ENCODE results near the gene RAB31.

RAB31 gene

DNA sequence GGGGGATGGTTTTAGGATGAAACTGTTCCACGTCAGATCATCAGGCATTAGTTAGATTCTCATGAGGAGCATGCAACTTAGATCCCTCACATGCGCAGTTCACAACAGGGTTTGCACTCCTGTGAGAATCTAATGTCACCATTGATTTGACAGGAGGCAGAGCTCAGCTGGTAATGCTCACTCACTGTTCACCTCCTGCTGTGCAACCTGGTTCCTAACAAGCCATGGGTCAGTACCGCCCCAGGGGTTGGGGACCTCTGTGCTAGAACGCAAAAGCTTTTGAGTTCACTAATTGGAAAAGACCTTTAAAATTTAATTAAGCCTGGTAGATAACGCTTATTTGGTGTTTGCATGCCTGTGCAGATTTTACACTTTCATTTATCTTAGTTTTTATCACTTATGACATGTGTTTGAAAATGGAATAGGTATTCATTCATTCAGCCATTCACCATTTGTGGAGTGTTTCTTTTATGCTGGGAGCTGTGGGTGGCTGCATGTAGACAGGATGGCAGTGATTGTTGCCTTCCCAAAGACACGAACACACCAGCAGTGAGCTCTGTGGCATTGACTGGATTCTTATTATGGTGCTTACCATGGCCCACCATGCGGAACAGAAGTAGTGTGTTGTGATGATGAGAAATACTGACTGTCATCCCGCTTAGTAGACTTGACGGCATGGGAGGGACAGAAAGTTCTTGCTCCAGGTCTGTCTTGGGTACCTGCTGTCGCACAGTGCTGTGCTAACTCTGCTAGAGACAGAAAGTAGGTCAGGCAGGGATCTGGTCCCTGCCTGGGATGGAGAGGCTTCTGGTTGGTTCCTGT is 6.4 kb downstream of the RAB31 start:
- DNase-seq: no peak

DNA sequence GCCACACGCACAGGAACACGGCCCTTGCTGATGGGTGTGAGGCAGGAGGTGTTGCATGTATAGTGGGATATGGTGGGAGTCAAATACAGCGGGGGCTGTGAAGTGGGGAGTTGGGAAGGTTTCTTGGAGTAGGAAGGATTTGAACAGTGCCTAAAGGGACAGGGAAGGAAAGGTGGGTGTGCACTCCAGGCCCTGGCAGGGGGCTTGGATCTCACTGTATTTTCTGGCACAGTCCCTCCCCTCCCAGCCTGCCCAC is 6.9 kb downstream of the RAB31 start:
- no peak for DNase-seq

DNA sequence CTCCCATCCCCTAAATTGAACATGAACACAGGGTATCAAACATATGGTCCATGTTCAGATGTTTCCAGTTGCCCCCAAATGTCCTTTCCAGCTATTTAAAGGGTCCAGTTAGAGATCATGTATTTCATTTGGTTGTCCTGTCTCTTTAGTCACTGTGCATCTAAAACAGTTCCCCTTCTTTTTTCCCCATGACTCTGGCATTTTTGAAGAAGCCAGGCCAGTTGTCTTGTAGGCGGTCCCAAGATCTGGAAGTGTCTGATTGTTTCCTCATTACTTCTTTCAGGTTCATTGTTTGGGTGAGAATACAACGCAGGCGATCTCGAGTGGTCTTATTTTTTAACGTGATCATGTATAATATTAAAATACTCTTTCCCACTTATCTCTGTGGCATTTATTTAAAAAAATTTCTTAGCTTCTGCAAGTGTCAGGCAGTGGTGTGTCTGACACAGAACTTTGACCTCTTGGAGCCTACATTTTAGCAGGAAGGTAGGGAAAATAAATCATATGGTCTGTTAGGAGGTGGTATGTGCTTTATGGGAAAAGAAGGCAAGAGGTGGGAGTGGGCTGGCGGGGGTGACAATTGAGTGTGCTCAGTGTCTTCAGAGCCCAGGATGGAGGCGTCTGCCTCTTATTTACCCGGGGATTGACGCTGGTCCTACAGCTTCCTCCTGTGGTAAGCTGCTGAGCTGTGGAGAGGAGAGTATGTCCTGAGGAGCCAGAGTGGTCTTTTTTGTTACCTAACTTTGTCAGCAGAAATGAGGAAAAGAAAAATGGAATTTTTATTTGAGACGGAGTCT is 8.1 kb downstream of the RAB31 start:
- no peak for DNase-seq

DNA sequence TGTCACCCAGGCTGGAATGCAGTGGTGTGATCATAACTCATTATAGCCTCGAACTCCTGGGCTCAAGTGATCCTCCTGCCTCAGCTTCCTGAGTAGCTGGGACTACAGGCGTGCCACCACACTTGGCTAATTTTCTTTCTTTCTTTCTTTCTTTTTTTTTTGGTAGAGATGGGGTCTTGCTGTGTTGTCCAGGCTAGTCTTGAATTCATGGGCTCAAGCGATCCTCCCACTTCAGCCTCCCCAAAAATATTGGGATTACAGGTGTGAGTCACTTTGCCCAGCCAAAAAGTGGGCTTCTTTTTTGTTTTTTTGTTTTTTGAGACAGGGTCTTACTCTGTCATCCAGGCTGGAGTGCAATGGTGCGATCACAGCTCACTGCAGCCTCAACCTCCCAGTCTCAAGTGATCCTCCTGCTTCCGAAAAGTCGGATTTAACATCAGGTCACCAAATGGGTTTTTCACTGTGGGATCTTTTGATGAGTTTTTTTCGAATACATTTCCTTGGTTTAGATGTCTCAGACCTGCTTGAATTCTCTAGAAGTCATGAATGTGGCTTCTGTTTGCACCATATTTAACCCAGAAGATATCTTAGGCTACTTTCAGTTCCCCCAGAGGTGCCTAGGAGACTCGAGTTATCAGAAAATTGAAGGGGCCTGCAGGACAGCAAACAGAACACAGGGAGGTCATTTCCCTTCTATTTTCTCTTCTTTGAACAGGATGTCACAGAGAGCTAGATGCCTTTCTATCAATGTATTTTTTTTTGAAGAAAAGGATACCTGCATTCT is 8.9 kb downstream of the RAB31 start:
- DNase-seq: no peak

DNA sequence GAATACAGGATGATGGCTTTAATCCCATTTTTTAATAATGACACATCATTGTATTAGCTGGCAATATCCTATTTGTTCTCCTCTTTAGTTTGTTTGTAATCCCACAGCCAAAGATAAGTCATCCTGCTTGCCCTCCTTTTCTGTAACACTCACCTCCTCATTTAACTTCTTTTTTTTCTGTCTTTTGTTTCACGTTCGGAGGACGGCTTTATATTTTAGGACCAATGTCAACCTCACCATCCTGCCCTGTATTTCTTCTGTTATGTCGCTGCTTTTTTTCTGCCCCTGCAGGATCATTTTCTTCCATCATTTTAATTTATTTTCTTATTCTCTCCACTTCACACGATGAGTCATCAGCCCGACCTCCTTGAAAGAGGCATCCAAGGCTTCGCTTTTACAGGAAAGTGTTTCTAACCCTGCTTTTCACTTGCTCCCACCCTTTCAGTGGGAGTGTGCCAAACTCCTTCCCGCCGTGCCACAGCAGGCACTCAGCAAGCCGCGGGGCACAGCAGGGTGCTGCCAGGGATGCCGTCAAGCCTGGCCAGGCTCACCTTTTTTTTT is 11.4 kb downstream of the RAB31 start:
- no peak for DNase-seq

DNA sequence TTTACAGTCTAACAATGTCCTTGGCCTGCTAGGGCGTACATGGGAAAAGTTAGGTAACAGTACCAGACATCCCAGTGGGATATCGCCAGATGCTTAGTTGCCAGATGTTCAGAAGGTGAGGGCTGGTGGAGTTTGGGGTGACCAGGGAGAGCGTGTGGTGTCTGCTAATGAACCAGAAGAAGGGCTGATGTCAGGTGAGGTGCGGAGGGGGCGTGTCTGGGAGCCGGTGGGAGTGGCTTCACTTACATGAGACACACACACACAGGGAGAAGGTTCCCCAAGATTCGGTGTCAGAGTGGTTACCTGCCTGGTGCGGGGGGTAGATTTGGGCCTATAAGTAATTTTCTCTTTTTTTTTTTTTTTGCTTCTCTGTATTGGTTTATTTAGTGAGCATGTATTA is 12.2 kb downstream of the RAB31 start:
- DNase-seq: no peak

DNA sequence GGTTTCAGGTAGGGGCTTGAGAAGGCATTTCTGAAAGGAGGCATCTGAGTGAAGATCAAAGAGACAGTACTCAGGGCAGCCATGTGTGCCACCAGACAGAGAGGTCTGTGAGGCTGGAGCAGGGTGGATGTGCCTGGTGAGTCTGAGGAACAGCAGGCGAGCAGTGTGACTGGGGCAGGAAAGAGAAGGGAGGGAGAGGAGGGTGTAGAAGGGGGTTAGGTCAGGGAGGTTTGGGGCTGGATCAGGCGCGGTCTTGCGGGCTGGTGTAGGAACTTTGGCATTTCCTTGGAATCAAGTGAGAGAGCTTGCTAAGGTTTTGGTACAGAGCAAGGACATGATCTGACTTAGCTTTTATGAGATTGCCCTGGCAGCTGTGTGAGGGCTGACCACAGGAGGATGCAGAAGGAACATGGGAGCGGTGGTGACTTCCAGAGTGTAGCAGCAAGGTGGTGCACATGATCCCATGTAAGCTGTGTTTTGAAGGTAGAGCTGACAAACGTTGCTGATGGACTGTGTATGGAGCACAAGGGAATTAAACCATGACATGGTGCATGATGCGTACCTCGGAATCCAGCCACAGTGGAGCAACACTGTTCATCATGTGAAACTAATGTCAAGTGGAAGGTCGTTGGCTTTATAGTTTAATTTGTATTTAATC is 13.9 kb downstream of the RAB31 start:
- no peak for DNase-seq

DNA sequence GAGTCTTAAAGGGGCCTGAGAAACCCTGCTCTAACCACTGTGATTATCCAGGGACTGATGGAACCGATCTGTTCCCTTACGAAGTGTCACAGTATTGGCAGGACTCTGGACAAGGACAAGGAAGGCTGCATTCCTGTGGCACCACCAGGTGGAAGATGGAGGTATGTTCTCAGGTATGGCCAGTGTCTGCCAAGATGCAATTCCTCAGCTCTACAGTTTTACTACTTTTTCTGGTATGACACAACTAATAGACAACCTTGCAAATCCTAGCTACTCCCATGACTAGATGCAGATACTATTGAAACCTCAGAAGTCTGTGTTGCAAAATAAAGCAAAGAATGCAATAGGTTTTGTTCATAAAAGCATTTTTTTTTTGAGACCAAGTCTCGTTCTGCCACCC is 14.6 kb downstream of the RAB31 start:
- DNase-seq: no peak

DNA sequence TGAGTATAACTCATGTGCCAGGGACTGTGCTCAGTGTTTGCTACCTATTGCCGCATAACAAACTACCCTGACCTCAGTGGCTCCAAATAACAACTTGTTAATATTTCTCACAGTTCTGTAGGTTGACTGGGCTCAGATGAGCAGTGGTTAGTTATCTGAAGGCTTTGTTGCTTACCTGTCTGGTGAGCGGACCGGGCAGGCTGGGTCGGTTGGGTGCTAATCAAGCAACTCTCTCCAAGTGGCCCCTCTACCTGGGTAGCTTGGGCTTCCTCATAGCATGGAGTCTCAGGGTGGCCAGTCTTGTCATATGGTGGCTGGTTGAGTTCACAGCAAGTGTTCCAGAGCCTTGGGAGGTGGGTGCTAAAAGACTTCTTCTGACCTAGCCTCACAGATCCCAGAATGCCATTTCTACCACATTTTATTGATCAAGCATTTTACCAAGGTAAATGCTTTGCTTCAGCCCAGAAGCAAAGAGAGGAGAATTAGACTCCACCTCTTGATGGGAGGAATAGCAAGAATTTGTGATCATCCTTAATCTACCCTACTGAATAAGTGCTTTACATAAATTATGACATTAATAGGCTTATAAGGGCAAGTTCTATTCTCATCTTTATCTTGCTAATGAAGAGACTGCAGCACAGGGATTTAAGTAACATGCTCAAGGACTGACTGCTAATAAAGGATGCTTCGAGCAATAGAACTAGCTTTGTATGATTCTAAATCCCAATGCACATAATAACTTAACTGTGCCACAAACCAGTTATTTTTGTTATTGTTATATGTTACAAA is 16.9 kb downstream of the RAB31 start:
- DNase-seq: no peak

DNA sequence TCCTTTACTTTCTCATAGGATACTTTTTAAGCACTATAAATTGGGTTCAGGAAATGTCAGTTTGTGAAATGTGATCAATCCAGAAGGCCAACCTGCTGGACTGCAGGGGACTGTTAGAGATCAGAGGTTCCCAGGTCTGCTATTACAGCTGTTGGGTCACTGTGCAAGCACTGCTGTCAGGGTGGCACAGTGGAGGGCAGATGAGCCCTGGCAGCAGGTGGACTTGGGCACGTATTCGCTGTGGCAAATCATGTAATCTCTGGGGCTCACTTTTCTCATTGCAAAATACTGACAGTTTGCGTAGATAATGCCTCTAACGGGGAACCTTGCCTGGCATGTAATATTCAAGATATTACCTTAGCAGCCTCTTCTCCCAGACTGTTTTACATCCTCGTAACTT is 18.1 kb downstream of the RAB31 start:
- DNase-seq: no peak

DNA sequence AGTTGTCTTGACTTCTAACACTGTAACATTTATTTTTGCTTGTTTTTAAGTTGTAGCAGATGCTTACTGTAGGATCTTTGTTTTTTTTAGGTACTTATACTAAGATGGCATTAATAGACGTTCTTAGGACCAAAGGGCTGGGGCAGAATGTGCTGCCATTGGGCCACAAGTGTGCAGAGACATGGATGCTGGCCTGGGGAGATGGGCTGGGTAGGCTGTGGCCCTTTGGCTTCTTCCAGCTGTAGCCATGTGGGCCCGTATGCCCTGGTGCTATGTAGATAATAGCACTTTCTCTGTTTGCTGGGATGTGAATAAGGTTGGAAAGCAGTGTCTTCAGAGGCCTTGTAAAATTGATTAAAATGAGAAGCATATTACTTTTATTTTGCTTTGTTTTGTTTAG is 18.8 kb downstream of the RAB31 start:
- no peak for DNase-seq

DNA sequence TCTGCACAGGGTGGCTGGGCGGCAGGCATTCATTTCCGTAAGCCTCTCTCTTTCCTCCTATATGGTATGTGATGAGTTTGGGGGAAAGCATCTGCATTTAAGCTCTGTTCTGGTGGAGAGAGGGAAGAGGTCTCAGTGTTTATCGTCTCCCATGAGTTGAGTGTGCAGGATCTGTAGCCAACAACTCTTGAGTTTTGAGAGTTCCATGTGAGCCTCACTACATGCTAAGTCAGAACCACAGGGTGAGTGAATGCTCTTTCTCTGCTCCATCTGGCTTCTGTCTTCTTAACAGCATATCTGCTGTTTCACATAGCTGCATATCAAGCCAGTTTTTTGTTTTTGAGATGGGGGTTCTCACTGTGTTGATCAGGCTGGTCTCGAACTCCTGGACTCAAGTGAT is 22.7 kb downstream of the RAB31 start:
- no peak for DNase-seq

DNA sequence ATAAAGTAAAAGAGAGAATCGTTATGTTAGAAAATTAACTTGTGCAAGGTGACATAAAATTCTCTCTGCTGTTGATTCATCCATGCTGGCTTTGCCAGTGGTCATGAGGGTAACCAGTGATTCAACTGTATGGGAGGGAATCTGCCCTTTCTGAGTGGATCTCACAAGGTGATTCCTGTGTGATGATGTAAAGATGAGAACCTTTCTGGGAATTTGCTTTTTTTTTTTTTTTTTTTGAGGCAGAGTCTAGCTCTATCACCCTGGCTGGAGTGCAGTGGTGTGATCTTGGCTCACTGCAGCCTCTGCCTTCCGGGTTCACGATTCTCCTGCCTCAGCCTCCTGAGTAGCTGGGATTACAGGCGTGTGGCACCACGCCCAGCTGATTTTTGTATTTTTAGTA is 23.3 kb downstream of the RAB31 start:
- no peak for DNase-seq

DNA sequence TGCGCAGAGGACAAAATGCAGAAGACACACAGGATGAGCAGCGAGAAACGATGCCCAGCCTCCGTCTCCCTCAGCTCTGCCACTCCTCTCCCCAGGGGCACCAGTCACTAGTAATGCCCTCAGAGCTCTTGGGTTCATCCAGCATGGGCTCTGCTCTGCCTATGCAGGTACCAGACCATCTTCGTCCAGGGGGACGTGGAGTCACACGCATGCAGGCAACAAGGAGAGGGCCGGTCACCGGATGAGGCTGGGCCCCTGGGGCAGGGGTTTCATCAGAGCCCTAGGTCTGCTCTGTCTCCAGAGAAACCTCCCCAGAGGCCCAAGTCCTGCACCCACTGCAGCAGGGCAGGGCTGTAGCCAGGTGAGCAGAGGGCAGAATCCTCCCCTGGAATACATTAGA is 23.9 kb downstream of the RAB31 start:
- DNase-seq: no peak

DNA sequence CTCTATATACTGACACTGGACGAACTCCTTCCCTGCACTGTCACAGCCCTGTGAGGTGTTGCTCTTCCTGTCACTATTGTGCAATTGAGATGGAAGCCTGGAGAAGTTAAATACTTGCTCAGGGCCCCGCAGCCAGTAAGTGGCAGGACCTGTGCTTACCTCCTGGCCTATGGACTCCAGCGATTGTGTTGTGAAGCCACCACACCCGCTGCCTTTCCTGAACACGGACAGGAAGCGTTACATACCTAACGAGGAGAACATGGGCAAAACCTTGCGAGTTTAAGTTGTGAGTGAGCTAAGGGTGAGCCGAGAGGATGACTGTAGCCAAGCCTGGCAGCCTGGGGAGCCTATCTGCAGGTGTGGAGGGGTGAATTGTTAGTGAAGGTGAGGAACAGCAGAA is 26.1 kb downstream of the RAB31 start:
- DNase-seq: no peak

DNA sequence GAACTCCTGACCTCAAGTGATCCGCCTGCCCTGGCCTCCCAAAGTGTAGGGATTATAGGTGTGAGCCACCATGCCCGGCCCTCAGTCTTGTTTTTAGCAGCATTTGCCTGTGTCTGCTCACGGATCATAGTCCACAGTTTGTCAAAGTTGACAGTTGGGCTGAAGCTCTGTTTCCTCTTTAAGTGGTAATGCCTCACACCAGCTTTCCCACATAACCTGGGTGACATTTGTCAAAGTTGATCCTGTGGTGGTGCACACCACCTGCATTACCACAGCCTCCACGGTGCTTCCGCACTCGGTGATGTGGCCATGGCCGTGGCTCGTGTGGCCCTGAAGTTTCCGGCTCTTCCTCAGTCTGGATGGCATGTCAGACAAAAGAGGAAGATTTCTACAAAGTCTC is 27.1 kb downstream of the RAB31 start:
- DNase-seq: no peak

DNA sequence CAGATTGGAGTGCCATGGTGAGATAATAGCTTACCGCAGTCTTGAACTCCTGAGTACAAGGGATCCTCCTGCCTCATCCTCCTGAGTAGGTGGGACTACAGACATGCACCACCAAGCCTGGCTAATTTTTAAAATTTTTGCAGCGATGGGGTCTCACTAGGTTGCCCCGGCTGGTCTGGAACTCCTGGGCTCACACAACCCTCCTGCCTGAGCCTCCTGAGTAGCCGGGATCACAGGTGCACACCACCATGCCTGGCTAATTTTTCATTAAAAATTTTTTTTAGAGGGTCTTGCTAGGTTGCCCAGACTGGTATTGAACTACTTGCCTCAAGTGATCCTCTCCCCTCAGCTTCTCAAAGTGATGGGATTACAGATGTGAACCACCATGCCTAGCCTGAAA is 27.8 kb downstream of the RAB31 start:
- DNase-seq: no peak

DNA sequence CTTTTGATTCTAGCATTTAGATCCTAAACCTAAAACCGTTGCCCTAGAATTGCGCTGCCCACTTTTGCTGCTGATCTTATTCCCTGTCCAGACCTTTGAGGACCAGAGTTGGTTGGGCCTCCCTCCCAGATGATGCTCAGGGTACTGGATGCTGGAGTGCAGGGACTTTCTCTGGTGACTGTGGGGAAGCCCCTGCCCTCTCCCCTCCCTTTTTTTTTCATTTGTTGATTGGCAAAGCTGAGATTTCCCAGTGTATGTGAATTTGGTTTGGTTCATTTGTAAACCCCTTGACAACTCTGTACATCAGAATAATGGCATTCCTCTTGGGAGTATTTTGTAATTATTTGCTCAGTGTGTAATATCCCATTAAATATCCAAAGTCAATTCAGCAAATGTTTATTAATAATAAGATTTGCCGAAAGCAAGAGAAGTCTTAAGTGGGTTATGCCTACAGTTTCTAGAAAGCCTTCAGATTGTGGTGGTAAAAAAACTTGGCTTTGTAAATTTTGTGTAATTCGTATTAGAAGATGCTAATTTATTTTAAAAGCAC is 28.3 kb downstream of the RAB31 start:
- no peak for DNase-seq

DNA sequence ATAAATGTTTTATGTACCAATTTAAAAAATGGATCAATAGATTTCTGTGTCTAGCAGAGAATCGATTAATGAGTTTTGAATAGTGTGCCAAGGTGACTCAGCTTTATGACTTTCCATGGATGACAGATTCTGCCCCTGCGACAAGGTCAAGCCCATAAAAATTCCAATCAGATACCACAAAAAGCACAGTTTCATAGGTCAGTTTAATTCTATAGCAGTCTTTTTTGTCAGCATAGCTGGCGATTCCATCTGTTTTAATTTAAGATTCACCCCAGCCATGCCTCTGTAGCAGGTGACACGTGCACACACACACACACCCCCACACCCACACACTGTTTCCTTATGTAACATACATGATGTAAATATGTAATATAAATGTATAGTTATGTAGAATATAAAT is 28.9 kb downstream of the RAB31 start:
- no peak for DNase-seq

DNA sequence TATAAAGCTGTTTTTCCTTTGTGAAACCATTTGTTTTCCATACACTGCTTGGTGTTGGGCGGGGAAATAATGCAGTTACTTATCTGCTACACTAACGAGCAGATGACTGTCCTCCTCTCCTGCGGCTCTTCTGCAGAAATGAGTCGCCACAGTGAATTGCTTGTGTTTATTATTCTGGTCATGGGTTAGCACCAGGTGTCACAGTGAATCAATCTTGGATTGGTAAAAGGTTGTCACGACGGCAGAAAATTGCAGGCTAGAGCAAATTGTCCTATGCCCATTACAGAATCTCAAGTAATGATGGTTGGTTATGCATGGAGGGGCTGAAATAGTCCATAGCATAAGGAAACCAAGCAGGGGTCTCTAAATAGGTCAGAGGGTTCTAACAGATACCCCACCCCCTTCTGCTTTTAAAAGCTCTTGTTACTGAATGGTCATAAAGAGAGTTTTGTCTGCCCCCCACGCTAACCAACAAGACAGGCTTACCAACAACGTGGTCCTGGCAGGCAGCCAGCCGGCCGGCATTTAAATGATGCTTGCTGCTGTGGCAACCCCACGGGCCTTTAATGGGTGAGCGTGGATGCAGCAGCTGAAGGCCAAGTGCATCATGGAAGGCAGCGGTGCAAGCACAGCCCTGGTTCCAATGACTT is 29.5 kb downstream of the RAB31 start:
- no peak for DNase-seq

DNA sequence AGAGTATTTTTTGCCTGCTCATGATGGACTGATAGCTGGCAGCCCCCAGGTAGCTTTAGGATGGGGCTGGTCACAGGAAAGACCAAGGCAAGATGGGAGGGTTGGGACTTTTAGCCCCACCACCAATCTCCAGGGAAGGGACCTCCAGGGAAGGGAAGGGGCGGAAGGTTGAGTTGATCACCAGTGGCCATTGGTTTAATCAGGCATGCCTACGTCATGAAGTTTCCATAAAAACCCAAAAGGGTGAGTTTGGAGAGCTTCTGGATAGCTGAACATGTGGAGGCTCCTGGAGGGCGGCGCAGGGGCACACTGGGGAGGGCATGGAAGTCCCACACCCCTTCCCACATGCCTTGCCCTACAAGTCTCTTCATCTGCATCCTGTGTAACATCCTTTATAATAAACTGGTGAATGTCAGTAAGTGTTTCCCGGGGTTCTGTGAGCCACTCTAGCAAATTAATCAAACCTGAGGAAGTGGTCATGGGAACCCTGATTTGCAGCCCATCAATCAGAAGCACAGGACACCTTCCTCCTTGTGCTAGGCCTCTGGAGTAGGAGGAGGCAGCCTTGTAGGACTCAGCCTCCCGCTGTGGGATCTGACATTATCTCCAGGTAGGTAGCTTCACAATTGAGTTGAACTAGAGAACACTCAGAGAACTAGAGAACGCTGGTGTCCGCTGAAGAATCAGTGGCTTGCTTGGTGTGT is 30.3 kb downstream of the RAB31 start:
- DNase-seq: no peak

Data from NCI-H524 treated with DMSO at 0.1 percent for 48 hours (cell line).